Left renal pelvis (tissue), 4 donors: ENCODE data around the gene POLR2A. TPM values are rescaled to one million over a fixed set of nuclear protein-coding genes. Genes with fewer than 3 reads are reported as not detected.
"Not testable (repeated sequence)": the region's sequence is repeated elsewhere in the genome, so short reads cannot be mapped to it uniquely, and the experiment has no call there.

Experiments
- DNase-seq, 4 donors: peaks; one replicate each; pipeline ENCODE4 v3.0.0-alpha.2; 2013; ENCODE audit warnings: low read depth in 4 of 4, low spot score in 3 of 4
- polyA plus RNA-seq, 4 donors: library from polyadenylated mRNA; unstranded; fragments of 120-200 nt; gene quantifications; one replicate each; pipeline ENCODE4 v1.2.1, GENCODE V29; 2013; ENCODE audit not compliant: insufficient read length in 4 of 4

POLR2A gene
- polyA plus RNA-seq, 4 donors = 105 to 159 (median 123) TPM

DNA sequence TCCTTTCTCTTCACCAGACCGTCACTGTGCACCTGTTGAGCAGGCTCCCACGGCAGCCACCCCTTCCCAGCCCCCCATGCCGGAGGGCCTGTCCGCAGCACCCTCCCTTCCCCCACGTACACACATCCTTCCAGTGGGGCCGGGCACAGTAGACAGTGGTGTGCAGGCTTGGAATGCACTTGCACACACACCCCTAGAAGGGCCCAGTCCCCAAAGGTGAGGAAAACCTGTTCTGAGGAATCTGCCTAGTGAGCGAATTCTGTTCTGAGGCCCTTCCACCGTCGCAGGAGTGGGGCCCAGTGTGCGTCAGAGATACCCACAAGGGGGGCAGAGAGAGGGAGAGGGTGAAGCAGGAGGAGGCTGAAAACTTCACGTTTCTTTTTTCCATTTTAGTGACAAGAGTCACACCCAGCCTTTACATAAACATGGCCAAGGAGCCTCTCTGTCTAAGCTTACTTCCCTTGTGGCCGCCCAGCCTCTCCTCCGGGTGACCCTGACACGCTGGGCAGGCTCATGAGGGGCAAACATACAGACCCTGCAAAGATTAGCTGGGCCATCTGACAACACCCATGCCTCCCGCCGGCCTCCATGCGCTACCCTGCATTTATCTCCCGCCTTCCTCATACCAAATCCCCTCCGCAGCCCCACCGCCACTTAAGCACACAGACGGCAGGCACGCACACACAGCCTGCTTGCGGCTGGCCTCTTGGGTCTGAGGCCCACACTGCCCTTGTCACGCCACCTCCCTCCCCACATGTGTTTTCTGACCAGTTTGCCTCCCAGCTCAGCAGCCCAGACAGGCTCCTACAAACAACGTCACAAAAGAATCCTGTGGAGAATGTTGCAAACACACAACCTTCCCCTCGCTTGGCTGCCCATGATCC, 6.5 kb upstream of the POLR2A start:
- no peak for DNase-seq

DNA sequence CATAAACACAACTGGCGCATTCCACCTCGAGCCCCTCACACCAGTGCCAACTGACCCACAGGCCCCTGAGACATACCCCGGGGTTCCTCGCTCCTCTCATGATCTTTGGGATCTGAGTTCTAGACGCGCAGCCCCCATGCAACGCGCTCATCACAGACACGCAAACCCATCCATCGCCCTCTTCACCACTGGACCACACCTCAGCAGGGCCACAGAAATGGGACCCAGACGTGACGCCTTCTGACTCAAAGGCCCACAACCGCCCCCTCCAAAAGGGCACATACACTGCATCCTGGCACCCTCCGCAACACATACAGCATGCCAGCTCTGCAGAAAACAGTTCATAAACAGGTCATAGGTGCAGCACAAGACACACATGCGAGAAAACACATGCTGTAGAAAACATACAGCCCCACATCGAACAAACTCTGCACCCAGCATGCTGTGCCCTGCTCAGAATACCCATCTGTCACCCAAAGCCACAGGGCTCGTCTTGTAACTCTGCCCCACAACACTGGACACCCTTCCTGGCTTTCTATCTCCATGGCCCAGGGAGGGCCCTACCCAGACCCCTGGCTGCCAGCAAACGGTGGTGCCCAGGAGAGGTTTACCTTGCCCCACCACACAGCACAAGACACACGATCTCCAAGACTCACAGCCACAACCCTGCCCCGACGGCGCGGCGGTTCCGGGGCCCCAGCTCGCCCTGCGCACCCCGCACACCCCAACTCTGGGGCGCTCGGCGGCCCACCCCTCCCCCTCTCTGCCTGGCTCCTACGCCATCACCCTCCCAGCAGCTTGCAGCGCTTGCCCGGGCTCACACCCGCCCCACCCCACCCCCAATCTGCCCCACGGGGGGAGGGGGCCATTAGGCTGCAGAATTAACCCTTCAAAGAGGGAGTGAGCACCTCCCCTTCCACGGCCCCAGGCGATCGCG, 5.6 kb upstream of the POLR2A start:
- DNase-seq = no peak

DNA sequence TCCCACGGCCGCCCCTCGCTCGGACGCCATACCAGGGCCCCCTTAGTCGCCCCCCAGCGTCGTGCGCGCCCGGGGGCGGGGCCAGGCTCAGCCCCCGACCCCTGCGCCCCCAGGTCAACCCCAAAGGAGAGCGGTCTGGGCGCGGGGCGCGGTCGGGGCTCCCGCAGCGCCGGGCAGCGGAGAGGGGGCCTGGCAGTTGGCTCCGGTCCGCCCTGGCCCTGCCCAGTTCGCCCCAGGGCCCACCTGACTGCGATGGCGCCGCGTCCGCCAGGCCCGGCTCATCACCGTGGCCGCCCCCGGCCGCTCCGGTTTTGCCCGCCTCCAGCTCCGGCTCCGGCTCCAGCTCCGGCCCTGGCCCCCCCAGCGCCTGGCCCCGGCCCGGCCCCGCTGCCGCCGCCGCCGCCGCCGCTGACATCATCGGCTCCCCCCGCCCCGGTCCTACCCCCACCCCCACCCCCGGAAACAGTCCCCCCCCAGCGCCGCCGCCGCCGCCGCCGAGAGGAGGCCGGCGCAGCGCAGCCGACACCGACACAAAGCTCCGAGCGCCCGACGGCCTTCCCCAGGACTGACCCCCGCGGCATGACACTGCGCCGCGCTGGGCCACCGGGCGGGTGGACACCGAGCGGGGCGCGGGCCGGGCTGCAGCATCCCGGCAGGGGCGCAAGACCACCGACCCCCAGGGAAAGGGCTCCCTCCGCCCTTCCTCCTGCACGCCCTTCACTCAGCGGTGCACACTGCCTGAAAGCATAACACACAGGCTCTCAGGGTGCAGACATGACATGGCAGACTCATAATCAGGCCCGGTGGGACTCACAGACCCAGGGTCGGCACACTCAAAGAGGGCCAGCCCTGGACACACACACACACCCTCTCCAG, 4.7 kb upstream of the POLR2A start, which contains the start of gene ZBTB4:
ZBTB4 (minus strand) TSS at position 419 of the 876 bp plus-strand sequence. CDS start 12,830 bp downstream, outside the sequence.
- DNase-seq = no peak

DNA sequence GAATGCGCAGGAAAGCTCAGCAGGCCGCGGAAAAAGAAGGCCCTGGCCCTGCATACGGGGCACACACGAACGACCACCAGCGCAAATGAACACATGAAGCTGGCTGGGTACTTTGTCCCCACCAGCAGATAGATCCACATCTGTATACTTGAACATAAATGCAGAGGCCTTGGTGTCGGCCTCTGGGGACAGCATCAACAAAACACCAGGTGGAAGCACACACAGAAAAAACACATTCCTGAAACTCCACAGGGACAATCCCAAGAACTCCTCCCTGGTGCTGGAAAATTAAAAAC, 4.1 kb upstream of the POLR2A start:
- DNase-seq = no peak

DNA sequence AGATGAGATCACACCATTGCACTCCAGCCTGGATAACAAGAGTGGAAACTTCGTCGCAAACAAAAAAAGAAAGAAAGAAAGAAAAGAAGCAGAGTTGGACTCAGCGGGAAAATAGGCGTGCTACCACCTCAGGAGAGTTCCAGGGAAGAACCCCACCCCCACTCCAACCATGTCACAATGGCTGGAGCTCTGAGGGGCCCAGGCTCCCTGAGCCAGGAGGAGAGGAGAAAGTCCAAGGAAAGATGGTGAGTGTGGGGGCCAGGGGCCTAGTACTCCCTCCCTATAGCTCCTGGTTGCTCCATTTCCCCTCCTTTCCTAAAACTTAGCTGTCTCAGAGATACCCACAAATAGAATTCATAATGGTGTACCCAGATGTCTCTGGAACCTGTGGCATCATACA, 2.9 kb upstream of the POLR2A start, which contains the start of gene SLC35G6:
SLC35G6 (plus strand) TSS at position 172 of the 400 bp plus-strand sequence; CDS start at position 243, 71 bp downstream.
- not testable (repeated sequence) for DNase-seq

DNA sequence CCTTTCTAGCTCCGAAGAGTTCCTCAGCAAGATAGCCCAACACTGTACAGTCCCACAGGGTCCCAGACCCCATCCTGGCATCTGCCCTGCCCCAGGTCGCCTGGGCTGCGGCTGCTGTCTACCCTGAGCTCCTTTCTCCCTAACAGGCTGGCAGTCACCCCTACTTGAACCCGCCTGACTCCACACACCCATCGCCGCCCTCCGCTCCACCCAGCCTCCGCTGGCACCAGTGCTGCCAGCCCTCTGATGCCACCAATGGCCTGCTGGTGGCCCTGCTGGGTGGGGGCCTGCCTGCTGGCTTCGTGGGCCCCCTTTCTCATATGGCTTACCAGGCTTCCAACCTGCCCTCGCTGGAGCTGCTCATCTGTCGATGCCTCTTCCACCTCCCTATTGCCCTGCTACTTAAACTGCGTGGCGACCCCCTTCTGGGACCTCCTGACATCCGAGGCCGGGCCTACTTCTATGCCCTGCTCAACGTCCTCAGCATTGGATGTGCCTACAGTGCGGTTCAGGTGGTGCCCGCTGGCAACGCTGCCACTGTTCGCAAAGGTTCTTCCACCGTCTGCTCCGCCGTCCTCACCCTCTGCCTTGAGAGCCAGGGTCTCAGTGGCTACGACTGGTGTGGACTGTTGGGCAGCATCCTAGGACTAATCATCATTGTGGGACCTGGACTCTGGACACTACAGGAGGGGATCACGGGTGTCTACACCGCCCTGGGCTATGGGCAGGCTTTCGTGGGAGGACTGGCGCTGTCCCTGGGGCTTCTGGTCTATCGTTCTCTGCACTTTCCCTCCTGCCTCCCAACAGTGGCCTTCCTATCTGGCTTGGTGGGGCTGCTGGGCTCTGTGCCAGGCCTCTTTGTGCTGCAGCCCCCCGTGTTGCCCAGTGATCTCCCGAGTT, 2.1 kb upstream of the POLR2A start:
- not testable (repeated sequence) for DNase-seq

DNA sequence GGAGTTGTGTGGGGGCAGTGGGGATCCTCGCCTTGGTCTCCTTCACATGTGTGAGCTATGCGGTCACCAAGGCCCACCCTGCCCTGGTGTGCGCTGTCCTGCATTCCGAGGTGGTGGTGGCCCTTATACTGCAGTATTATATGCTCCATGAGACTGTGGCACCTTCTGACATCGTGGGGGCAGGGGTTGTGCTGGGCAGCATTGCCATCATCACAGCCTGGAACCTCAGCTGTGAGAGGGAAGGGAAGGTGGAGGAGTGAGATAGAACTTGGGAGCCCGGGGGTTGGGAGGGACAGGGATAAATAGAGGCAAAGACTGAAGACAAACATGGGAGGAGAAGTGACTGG, 1.5 kb upstream of the POLR2A start:
- not testable (repeated sequence) for DNase-seq

DNA sequence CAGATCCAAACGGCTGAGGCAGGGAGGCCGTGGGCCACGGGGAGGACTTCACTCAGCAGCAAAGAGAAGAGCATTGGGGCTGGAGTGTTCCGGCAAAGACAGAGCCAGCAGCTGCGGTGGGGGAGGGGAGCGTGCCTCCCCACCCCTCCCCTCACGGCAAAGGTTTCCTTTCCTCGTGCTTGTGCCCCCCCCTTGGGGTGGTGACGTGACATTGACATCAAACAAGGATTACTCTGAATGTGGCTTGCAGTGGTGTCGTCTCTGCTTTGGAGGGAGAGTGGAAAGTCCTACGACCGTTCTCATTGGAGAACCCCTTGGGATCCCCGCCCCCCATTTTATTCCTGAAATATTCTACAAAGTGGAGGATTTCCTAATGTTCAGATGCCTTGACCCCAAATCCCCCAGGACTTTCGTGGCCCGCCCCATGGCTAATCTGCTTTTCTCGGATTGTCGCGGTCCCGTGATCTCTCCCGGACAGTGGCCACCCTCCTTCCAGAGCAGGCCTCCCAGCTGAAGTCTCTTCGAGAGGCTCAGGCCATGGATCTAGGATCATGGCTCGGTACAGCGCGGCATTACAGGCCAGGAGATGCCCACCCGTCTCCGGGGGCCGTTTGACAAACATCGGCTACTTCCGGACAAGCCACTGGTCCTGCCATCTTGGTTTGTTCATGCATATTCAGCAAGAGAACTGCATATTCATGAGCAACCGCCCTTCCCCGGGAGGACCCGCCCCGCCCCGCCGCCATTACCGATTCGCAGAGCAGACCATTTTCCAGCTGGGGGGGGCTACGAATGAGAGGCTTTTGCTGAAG, 705 bp upstream of the POLR2A start:
- peak in 3 of 4 donors; percentile 69 to 85 (median 78) for DNase-seq

DNA sequence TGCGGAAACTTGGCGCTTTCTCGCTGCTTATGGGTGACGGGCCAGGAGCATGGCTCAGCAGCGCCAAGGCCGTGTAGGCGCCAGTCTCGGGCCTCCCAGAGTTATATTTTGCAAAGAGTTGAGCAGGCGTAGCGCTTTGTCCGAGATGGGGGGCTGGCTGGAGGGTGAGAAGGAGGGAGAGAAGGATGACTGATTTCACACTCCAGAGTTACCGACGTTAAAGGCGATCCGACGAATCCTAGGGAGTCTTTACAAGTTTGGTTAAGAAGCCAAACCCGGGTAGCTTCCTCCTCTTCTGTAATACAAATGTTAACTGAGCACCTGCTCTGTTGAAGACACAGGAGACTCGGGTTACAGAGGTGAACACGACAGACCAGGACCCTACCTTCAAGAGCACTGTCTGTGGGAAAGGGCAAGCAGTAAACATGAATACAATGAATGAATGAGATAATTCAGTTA, 782 bp downstream of the POLR2A start:
- no peak for DNase-seq

DNA sequence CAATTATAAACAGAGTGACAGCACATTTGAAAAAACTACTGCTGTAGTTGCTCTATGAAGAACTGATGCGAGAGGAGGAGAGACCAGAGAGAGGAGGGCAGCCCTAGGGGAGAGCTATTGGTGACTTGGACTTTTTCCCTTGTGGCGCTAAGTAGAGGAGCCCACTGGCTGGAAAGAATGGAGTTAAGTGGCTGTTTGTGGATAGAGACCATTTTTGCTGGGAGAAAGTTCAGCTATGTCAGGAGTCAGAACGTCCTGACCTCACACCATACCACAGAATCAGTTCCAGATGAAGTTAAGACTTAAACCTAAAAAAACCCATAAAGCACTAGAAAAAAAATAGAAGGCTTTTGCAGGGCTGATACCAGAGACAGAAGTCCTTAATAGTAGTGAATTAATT, 2.0 kb downstream of the POLR2A start:
- DNase-seq = no peak

DNA sequence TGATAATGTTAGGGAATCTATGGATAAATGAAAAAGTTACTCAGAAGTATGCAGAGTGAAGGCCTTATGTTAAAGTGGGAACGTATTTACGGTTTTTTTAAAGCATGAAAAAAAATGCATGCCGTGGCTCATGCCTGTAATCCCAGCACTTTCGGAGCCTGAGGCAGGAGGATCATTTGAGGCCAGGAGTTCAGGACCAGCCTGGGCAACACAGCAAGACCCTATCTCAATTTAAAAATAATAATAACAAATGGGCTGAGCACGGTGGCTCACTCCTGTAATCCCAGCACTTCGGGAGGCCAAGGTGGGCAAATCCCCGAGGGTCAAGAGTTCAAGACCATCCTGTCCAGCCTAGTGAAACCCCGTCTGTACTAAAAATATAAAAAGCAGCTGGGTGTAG, 6.0 kb downstream of the POLR2A start:
- DNase-seq = no peak

DNA sequence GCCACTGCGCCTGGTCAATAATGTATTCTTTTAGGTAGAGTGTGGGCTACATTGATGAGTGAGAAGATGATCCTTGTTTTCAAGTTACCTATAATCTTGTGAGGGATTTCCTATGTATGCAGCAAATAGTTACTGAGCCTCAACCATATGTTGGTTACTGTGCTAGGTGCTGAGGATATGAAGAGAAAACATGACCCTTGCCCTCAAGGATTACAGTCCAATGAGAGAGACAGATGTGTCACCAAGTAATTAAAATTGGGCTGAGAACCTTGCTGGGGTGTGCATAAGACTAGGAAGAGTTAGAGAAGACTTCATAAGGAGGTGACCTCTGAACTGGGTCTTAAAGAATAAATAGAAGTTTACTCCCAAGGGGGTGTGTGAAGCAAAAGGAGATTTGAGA, 7.4 kb downstream of the POLR2A start:
- DNase-seq = no peak

DNA sequence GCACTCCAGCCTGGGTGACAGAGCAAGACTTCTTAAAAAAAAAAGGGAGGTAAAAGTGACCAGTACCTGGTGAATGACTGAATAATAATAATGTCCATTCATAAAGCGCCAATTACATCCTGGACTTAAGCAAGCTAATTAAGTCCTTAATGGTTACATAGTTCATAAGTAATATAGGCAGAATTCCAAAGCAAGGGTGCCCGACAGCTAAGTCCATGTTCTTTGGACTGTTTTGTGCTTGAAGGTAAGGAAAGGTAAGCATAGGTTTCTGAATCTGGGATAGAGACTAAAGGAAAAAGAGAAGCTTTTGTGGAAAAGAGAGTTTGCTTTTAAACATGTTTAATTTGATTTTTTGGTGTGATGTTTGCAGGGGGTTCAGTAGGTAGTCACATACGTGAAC, 9.8 kb downstream of the POLR2A start:
- DNase-seq = no peak

DNA sequence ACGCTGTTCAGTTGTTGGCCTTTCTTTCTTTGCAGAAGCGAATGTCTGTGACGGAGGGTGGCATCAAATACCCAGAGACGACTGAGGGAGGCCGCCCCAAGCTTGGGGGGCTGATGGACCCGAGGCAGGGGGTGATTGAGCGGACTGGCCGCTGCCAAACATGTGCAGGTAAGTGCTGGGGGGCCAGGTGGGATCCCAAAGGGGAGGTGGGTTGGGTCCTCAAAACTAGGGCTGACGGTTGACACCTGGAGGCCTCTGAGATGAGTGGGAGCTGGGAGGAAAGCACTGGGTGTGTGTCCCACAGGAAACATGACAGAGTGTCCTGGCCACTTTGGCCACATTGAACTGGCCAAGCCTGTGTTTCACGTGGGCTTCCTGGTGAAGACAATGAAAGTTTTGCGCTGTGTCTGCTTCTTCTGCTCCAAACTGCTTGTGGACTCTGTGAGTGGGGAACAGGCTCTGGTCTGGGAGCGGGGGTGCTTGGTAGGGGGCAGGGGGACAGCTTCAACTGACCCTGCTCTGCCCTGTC, 11.8 kb downstream of the POLR2A start:
- DNase-seq = no peak

DNA sequence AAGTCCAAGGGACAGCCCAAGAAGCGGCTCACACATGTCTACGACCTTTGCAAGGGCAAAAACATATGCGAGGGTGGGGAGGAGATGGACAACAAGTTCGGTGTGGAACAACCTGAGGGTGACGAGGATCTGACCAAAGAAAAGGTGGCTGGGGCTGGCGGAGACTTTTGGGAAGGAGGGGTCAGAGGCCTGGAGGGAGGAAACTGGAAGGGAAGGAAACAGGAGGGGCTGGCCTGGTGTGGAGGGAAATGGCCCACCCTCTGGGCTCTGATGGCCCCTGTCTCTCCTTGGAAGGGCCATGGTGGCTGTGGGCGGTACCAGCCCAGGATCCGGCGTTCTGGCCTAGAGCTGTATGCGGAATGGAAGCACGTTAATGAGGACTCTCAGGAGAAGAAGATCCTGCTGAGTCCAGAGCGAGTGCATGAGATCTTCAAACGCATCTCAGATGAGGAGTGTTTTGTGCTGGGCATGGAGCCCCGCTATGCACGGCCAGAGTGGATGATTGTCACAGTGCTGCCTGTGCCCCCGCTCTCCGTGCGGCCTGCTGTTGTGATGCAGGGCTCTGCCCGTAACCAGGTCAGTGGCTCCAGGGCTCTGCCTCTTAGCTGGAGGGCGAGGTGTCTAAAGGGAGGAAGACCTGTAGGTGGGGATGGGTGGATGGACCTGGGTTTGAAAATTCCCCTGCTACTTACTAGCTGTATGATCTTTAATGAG, 12.5 kb downstream of the POLR2A start:
- no peak for DNase-seq

DNA sequence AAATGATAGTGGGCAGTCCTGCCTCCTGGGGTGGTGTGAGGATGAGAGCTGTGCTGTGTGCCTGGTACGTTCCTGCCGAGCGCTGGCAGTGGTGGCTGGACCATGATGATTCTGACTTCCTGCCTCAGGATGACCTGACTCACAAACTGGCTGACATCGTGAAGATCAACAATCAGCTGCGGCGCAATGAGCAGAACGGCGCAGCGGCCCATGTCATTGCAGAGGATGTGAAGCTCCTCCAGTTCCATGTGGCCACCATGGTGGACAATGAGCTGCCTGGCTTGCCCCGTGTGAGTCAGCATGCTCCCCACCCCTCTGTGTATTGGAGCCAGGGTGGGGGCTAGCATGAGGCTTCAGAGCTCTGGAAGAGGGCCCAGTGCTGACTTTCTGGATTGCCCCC, 13.1 kb downstream of the POLR2A start:
- DNase-seq = no peak

DNA sequence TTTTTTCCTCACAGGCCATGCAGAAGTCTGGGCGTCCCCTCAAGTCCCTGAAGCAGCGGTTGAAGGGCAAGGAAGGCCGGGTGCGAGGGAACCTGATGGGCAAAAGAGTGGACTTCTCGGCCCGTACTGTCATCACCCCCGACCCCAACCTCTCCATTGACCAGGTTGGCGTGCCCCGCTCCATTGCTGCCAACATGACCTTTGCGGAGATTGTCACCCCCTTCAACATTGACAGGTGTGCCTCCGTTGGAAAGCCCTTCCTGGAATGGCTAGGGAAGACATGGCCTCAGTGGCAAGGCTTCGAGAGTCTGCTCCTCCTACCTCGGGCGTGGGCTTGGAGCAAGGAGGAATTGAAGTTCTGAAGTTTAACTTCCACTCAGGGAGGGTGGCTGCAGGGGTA, 13.5 kb downstream of the POLR2A start:
- no peak for DNase-seq

DNA sequence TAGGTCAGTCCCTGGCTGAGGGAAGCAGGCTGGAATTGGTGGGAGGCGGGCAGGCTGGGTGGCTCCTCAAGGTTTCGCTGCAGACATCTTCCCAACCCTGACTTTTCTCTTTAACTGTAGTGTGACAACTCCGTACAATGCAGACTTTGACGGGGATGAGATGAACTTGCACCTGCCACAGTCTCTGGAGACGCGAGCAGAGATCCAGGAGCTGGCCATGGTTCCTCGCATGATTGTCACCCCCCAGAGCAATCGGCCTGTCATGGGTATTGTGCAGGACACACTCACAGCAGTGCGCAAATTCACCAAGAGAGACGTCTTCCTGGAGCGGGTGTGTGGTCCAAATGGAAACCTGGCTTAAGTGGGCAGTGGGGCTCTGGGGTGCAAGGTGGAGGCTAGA, 15.0 kb downstream of the POLR2A start:
- no peak for DNase-seq
